SK-N-SH treated with all-trans-retinoic acid at 6 μM for 48 hours (cell line): ENCODE results near the gene KIAA0825.

Source experiments
- ARNTL ChIP-seq: fragments of 450-650 bp; formaldehyde crosslinking; IDR thresholded peaks from 2 replicates; pipeline ENCODE4 v1.5.0; 2020; ENCODE audit warnings: low read depth, mild to moderate bottlenecking, moderate library complexity, borderline replicate concordance
- ZFP30 ChIP-seq: fragments of 450-650 bp; formaldehyde crosslinking; IDR thresholded peaks from 2 replicates; pipeline ENCODE4 v1.5.0; 2022; ENCODE audit warnings: mild to moderate bottlenecking, moderate library complexity

GRCh38 chr5:94199566-94199965 is 418.8 kb downstream of the KIAA0825 start:
- TF ChIP-seq ARNTL (CRISPR knock-in tag) (no peak), ZFP30 (CRISPR knock-in tag) (no peak)
